Hippocampal formation (tissue), 2 donors: ENCODE results near the gene KCNN3.

Source experiments
- DNase-seq, 2 donors: peaks; one replicate each; lab custom pipeline; 2025; lab: John Stamatoyannopoulos, UW

KCNN3 gene

DNA sequence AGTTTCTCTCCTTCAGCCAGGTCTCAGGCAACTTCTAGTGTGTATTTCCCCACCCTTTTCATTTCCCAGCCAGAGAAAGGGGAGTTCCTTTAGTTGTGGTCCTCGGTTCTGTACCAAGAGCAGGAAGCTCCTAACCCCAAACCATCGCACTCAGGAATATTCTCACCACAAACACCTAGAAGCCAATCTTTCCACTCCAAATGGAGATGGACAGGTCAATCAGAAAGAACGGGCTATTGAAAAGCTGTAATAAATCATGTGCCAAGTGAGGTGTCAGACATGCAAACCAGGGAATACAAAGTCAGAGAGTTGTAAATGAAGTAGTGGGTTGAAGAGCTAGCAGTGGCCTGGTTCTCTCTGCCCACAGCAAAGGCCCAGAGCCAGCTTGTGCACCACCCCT, 77.2 kb downstream of the KCNN3 start:
- DNase-seq, result no peak

DNA sequence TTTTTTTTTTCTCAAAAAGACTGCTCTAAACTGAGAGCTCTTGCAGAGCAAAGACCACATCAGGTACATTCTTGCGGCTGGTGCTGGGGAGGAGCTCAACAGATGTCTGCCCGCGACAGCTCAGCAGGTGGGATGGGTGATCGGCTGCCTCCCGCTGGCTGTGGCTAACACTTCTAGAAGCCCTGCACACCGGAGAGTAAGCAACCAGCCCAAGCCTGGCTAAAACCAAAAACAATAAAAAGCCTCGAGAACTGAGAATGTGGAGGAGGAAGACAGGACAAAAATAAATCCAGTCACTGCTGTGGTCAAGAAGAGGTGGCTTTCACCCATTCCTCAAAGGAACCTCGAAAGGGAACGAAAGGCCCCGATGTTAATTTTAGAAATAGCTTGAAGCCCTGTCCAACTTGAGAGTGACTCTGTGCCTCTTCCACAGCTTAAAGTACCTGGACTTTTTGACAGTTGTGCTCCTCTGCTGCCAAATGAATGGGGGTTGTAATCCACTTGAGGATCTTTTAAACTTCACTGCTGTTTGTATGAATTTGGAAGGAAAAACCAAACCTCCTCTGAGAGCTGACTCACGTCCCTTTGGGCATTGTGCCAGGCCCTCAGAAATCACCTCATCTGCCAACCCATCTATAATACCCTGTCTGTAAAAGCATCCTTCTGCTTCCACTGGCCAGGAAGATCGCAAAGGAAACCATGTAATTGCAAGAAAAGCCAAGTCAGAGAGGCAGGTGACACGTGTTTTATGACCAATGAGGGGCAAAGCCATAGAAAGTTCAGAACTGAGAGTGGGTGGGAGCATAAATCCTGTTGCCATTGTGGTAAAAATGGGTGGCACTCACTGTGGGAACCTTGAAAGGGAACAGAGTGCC, 78.6 kb downstream of the KCNN3 start:
- DNase-seq, result no peak

DNA sequence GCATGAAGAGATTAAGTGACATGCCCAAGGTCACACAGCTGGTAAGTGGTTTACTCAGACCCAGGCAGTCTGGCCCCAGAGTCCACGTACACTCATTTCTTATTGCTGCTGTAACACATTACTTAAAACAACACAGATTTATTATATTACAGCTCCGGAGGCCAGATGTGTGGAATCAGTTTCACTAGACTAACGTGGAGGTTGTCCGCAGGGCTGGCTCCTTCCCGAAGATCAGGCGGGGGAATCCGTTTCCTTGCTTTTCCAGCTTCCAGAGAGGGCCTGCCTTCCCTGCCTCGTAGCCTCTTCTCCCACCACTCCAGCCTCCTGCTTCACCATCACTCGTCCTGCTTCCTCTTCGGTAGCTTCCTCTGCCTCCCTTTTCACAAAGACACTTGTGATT, 81.2 kb downstream of the KCNN3 start:
- DNase-seq, result no peak

DNA sequence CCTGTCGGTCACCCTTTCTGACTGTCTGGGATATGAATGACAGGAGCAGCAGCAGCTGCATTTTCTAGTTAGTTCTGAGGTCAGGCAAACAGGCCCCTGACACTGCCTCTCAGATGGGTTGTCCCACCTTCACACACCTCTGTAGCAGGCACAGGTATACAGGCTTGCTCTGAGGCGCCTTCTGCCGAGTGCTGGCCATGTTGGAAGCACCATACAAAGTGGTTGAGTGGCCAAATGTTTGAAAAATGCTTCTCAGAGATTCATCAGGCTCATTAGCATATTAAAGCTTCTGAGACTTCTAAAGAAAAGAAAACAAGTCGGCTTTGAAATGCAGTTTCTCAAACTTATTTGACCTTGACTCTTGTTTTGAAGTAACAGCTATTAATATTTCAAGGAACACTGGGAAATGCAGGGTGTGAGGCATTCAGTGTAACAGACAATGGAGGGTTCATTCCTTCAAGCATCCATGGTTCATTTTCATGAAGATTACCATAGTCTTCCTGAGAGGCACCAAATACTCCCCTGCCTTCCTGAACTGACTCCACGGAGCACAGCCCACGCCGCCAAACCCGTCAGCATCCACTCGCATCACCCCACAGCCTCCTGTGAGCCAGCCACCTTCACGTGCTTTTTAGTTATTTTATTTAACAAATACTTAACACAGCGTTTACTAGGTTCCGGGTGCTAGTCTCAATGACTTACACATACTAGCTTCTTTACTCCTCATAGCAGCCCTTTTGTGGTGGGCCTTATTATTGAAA, 81.8 kb downstream of the KCNN3 start:
- no peak for DNase-seq

DNA sequence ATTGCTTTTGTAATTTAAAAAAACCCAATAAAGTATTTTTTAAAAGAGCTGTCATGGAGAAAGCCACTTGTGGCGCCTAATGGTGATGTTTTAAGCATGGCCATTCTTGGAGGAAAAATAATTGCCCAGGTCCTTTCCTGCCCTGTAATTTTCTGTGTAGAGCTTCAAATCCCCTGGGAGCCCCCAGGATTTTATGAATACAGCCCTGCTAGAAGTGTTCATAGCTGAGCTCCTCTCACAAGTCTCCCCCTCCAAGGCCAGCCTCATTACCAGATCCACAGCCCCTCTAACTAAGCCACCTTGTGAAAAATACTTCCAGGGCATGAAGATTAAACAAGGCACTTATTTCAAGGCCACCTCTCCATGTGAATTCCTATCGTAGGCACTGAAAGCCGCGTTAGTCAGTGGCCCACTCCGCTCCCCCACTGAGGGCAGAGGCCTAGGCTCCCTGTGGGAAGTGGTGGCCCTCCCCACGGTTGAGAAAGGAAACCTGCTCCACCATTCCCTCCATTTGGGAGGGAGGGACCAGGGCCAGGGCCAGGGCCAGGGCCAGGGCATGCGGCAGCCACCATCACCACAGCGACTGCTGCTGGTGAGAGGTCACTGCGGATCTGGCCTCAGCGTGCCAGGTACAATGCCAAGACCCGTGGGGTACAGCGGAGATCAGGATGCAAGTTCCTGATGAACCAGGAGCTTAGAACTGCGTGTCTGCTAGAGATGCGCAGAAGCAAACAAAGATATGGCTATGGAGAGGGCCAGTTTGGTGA, 83.1 kb downstream of the KCNN3 start:
- DNase-seq, result no peak

DNA sequence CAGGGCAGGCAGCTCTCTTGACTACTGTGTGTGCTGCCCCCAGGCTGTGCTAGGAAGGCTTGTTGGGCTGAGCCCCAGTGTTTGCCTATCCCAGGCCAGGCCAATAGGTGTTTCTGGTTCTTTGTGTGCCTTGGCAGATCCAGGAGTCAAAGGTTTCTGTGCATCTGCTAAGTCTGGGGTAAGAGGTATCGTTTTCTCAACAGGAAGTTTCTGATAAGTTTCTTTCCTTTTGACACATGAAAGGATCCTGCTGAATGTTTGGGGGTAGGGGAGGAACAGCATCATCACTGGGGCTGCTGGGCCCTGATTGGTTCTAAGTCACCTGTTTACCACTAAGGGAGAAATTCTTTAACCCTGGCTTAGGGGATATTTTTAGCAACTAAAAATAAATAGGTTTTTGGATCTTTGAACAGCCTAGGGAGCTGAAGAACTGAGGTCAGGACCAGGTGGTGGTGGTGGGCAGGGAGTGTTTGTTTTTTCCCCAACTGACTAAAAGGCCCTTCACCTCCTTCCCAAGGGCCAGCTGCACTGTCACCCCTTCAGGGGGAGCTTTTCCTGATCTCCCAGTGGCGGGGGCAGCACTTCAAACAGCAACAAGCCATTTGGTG, 85.1 kb downstream of the KCNN3 start:
- DNase-seq, result no peak

DNA sequence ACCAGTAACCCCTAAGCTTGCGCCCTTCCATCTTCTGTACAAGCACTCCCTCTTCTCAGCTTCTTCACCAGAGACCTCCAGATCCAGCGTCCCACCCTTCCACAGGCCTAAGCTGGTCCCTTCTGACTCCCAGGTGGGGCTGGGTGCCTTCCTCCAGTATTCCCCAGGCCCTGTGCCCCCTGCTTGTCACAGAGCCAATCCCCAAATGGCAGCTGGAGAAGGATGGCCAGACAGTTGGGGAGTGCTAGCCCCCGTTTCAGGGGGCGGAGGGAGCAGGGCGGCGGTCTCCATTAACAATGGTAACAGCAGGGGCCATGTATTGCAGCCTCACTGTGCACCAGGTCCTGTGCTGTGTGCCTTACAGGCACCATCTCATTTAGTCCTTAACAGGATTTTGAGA, 85.7 kb downstream of the KCNN3 start:
- DNase-seq, result no peak

DNA sequence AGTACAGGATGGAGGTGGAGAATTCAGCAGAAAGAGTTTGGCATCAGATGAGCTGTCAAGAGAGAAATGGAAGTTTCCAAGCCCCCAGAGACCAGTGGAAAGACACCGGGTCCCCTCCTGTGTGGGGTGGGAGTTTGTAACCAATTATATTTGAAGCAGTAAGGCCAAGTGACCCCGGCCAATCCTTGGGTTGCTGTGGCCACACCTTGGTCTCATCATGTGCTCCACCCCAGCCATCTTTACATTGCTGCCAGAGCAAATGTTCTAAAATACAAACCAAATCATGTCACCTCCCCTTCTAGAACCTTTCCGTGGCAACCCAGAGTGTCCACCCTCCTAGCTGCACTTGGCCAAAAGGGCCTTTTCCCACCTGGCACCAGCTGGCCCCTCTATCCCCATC, 86.1 kb downstream of the KCNN3 start:
- DNase-seq, result no peak

DNA sequence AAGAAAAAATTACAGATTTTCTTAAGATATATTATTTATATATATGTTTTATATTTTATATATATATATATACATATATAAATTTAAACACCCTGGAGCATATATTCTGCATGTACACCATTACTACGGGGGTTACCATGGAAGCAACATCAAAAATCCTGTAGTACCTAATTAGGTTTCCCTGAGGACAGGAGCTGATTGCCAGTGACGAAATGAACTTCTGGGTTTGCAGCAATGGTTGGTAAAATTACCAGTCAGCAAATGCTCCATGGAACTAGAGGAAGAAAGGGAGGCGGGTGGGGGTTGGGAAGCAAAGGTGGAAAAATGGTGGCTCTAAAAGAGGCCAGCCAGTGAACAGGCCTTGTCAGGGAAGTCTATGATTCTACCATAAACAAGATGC, 89.5 kb downstream of the KCNN3 start:
- DNase-seq, result no peak

DNA sequence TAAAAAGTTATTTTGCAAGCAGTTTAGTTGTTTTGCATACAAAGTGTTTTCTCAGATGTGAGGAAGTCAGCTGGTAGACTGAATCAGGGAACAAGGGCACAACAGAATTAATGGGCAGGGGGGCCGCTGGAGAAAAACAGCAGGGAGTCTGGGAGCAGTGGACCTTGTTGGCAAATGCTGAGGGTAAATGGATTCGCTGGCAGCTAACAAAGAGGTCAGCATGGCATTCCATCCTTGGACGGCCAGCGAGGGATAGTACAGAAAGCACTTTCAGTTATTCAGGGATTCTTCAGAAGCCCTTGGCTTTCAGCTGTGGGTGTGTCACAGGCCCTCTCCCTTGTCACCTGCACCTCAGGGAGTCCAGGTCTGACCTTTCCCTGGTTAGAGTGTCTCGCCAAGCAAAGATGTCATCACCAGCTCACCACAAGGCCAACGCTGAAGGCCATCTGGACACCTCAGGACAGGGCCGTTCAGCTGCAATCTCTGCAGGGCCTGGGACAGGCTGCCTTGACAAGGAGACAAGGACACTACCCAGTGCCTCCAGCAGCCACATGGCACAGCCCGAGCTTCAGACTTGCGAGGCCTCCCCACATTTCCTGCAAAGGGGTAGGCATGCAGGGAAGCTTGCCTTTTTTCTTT, 90.4 kb downstream of the KCNN3 start:
- no peak for DNase-seq

DNA sequence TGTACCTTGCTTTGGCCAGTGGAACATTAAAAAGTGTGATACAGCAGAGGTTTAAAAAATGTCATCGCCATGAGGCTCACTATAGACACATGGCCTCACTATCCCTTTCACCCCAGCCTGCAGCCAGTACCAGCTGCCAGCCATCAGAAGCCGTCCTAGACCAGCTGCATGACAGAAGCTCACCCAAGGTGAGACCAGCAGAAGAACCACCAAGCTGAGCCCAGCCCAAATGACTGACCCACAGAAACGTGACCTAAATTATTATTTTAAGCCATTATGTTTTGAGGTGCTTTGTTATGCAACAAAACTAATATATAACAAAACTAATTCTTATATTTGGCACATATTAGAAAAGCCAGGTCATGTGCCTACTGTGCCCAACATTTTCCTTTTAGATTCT, 91.1 kb downstream of the KCNN3 start:
- no peak for DNase-seq

DNA sequence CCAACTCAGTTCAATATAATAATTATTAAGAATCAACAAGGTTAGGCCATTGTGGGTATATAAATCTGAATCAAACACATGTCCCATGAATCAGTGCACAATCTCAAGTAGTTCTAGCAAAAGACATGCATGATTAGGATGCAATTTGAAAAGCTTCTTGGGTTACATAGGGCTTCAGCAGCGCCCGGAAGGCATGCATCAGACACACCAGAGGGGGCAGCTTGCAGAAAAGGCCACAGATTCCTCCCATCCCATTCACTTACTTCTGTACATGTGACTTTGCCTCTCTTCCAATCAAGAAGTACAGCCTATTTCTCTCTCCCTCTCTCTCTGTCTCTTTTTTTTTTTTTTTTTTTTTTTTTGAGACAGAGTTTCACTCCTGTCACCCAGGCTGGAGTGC, 91.8 kb downstream of the KCNN3 start:
- DNase-seq, result no peak

DNA sequence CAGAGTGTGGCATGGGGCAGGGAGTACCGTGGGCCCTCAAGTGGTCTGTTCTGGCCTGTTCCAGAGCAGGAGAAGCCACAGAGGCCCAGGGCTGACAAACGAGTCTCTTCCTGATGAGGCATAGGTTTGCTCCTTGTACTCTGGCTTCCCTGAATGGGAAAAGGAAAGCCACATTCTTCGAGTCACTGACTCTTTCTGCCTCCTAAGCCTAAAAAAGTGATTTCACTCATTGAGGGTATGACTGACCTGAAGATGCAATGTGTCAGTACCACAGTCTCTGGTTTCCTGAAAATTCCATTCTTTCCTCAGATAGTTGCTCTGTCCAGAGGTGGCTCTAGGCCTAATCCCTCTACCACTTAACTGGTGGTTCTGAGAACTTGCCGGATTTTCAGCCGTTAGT, 92.3 kb downstream of the KCNN3 start:
- no peak for DNase-seq

DNA sequence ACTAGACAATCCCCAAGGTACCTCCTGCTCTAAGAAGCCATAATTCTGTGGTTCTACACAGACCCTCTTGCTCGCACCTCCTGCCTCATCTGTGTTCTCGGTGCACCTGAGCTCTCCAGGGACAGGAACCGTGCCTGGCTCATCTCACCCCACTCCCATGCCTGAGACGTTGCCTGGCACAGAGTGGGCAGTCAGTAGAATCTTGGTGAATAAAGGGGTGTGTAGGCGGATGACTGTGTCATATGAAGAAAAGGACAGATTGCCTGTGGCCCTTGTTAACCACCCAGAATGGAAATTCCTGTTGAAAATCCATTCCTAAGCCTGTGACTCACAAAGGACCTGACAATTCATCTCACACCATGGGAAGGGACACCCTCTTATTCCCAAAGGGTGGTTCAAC, 92.9 kb downstream of the KCNN3 start:
- no peak for DNase-seq

DNA sequence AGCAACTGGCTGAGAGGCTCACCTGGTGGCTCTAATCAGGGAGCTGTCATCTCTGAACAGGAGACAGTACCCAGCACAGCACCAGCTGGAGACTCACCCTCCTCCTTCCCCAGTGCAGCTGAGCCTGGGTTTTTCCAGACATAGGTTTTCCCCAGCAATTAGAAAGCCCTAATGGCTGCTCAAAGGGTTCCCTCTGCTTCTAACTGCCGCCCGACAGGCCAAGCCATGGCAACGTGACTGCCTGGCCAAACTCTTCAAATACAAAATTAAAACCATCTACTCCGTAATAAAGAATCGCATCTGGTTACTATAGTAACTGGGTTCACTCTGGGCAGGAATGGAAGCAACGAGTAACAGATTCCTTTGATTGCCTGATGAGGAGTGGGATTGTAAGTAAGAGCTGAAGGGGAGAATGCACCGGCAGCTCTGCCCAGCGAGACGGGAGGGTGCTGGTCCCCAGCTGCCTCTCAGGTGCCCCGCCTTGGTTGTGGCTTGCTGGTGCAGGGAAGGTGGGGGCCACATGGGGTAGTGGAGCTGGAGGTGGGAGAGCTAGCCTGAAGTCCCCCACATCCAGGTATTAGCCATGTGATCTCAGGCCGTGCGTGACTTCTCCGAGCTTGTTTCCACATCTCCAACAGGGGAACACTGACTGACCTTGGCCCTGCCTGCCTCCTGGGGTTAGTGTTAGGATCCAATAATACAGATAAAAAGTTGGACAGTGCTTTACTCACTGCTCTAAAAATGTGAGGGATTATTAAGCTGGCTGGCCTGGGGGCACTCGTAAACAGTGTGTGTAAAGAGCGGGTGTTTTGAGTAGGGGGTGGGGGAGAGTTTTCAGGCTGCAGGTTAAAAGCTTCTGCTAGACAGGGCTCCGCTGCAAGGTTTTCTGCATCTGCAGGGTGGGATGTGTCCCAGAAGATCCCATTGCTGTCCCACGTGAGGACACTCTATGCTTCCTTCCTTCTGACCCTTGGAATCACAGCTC, 94.2 kb downstream of the KCNN3 start:
- DNase-seq, result no peak

DNA sequence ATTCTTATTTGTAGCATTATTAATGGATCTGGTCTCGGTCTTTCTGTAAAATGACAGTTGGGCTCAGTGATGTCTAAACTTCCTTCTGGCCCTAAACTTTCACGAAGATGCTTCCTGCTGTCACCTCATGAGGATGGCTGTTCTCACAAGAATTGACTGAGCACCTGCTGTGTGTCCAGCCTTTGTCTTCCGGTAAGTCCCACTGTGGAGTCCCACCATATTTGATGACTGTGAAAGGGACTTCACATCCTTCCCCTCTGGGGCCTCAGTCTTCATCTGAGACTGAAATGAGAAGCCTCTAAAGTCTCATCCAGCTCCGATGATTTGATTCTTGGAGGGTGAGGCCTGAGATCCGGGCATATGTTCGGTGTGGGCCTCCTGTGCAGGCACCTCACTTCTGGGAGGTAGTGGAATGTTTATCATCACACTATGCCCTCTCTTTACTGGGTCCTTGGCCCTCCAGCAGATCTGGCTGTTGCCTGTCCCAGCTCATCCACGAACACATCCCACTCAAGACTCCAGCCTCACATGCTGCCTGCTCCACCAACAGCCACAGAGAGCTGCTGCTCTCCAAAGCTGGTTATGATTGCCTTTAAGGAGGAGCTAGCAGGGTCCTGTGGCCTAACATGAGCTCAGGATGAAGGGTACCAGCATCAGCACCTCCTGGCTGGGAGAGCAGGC, 95.8 kb downstream of the KCNN3 start:
- no peak for DNase-seq

DNA sequence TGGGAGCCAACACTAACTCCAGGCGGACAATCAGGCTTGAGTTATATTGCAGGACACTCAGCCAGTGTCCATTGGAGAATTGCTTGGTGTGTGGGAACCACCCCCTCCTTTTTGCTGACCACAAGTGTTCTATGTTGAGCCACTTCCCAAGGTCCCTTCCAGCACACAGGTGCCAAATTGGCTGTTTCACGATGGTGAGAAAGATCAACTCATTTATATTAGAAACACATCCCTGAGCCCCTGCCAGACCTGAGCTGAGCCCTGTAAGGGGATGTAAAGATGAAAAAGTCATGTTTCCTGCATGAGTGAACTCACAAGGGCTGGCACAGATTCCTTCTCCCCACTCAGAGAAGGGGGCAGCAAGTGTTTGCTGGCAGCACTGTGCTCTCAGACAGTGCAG, 96.5 kb downstream of the KCNN3 start:
- no peak for DNase-seq

DNA sequence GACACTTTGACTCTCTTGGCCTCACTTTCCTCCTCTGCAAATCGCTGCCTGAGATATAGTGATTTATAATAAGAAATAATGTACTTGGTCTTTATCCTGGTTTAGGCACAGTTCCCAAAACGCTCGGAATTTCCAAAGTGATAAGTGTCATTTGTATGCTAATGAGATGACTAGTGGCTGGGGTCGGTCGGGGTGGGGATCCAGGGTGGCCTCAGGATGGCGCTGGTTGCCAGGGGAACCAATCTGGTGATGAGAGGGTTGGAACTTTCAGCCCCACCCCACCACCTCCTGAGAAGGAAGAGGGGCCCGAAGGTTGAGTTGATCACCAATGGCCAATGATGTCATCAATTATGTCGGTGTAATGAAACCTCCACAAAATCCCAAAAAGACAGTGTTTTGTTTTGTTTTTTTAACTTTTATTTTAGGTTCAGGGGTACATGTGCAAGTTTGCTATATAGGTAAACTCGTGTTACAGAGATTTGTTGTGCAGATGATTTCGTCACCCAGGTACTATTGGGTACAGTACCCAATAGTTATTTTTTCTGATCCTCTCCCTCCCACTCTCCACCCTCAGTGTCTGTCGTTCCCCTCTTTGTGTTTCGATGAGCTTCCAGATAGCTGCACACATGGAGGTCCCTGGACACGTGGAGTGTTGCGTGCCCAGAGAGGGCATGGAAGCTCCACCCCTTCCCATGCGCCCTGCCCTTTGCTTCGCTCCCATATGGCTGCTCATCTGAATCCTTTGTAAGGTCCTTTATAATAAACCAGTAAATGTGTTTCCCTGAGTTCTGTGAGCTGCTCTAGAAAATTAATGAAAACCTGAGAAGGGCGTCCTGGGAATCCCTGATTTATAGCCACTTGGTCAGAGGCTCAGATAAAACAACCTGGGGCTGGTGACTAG, 97.2 kb downstream of the KCNN3 start:
- DNase-seq, result no peak

DNA sequence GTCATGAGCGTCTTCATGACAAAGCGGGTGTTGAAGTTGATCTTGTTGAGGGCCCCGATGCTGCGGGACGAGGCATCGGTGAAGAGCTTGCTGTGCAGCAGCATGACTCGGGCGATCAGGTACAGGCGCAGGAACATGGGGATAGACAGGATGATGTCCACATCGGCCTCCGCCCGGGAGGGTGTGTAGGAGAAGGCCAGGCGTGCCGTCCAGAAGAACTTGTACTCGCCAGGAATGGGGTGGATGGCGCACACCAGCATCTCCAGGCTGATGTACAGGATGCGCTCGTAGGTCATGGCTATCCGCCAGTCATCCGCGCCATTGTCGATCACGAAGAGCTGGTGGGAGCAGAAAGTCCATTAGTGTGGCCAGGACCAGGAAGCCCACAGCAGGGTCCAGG, 98.0 kb downstream of the KCNN3 start:
- DNase-seq, result no peak
